Breast epithelium (tissue), 4 donors: ENCODE data around the gene LPO. TPM values are rescaled to one million over a fixed set of nuclear protein-coding genes. Genes with fewer than 3 reads are reported as not detected.
A peak's percentile ranks its signal among the peaks of the same experiment; 100 is the strongest.

Experiments
- DNase-seq, 2 donors: peaks; one replicate each; pipeline ENCODE4 v3.0.0-alpha.2; 2019; ENCODE audit warnings: low spot score in 2 of 2
- H3K27ac ChIP-seq, 2 donors: fragments of 200-600 bp; sonication (generic) in 1 of 2; one replicate each; pipeline ENCODE4 v1.5.1; 2016 to 2019; ENCODE audit warnings: mild to moderate bottlenecking in 1 of 2
- H3K27me3 ChIP-seq, 2 donors: fragments of 200-600 bp; sonication (generic) in 1 of 2; one replicate each; pipeline versions ENCODE4 v1.5.1 to v1.6.0; 2017 to 2019; ENCODE audit warnings: control low read depth in 1 of 2, mild to moderate bottlenecking in 1 of 2
- H3K36me3 ChIP-seq: fragments of 200-600 bp; one replicate; pipeline ENCODE4 v1.5.1; 2019
- H3K4me1 ChIP-seq, 2 donors: fragments of 200-600 bp; sonication (generic); one replicate each; pipeline ENCODE4 v1.5.1; 2016 to 2019; ENCODE audit warnings: control low read depth in 1 of 2
- H3K4me3 ChIP-seq, 3 donors: fragments of 200-600 bp; sonication (generic); 1 replicate in 2 of 3; 2 replicates in 1 of 3; pipeline ENCODE4 v1.5.1; 2016 to 2019; ENCODE audit warnings: mild to moderate bottlenecking in 3 of 3, moderate library complexity in 2 of 3
- H3K9me3 ChIP-seq, 2 donors: fragments of 200-600 bp; sonication (generic) in 1 of 2; one replicate each; pipeline ENCODE4 v1.5.1; 2016 to 2019; ENCODE audit warnings: control low read depth in 1 of 2
- POLR2A ChIP-seq: fragments of 450-650 bp; IDR thresholded peaks from one replicate; pipeline ENCODE4 v1.6.1; 2016; ENCODE audit warnings: antibody characterized with exemption, mild to moderate bottlenecking, moderate library complexity
- POLR2AphosphoS5 ChIP-seq, 3 donors: sonication (generic); formaldehyde crosslinking; IDR thresholded peaks; one replicate each; pipeline ENCODE4 v1.6.1; 2017; ENCODE audit warnings: antibody characterized with exemption in 3 of 3
- intact Hi-C: fragments of 100-400 bp; cut with DNase I; formaldehyde crosslinking; loops from one replicate; pipeline ENCODE4 v1.15.1; 2023; ENCODE audit warnings: low total_unique reads
- total RNA-seq, 3 donors: library from RNA; depleted of rRNA; stranded (reverse); fragments of >200 nt; gene quantifications; one replicate each; pipeline ENCODE4 v1.1.0, GENCODE V29; 2016
- TF ChIP-seq, protein P1 (sequence below), 3 donors: fragments of 450-650 bp; IDR thresholded peaks; one replicate each; pipeline ENCODE4 v1.5.1; 2016 to 2017; ENCODE audit warnings: antibody characterized with exemption in 3 of 3, mild to moderate bottlenecking in 3 of 3, moderate library complexity in 3 of 3

Gene LPO
- total RNA-seq, 3 donors from 2014 or later: 0.29 TPM; not detected in 2

DNA sequence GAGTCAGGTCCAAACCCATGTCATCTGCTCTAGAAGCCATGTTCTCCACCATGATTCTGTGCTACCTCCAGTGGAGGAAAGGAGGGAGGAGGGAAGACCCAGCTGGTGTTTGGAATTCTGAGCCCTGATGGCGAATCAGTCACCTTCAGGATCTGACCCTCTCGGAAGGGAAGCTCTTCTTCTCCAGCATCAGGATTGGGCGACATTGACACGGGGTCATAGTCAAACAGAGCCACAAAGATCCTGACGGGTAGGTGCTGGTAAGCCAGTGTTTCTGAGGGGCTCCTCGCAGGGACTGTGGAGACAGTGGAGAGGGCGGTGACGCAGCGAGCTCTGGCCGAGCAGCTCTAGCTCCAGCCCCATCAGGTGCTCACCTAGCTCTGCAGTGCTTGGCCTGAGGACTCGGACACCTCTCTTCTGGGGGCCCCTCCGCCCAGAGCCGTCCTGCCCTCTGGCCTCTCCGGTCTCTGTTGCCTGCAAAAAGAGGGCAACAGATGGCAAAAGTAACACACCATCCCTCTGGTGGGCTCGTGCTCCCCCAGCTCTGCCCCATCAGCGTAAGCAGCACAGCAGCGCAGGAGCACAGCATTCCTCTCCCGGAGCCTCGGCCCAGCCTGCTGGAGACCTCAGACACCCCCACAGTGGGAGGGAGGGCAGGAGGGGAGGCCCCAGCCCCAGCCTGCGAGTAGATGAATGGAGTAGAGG, 69.2 kb downstream of the LPO start:
- no peak overlapping the region for H3K27ac ChIP-seq
- no peaks in the 10 kb centered on the region for H3K36me3 ChIP-seq
- H3K4me3 ChIP-seq: no peak overlapping the region
- H3K4me1 ChIP-seq: no peaks in the 10 kb centered on the region
- intact Hi-C loops: no loop called here
- H3K27me3 ChIP-seq: no peaks in the 10 kb centered on the region
- peak in 1 of 2 donors; percentile 2 for DNase-seq
- no peak for TF ChIP-seq POLR2AphosphoS5 (IDR thresholded peaks at IDR 0.05)
- TF ChIP-seq, protein P1, sequence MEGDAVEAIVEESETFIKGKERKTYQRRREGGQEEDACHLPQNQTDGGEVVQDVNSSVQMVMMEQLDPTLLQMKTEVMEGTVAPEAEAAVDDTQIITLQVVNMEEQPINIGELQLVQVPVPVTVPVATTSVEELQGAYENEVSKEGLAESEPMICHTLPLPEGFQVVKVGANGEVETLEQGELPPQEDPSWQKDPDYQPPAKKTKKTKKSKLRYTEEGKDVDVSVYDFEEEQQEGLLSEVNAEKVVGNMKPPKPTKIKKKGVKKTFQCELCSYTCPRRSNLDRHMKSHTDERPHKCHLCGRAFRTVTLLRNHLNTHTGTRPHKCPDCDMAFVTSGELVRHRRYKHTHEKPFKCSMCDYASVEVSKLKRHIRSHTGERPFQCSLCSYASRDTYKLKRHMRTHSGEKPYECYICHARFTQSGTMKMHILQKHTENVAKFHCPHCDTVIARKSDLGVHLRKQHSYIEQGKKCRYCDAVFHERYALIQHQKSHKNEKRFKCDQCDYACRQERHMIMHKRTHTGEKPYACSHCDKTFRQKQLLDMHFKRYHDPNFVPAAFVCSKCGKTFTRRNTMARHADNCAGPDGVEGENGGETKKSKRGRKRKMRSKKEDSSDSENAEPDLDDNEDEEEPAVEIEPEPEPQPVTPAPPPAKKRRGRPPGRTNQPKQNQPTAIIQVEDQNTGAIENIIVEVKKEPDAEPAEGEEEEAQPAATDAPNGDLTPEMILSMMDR (IDR thresholded peaks at IDR 0.05): no peak
- TF ChIP-seq POLR2A: no peak
- H3K9me3 ChIP-seq: no peaks in the 10 kb centered on the region

DNA sequence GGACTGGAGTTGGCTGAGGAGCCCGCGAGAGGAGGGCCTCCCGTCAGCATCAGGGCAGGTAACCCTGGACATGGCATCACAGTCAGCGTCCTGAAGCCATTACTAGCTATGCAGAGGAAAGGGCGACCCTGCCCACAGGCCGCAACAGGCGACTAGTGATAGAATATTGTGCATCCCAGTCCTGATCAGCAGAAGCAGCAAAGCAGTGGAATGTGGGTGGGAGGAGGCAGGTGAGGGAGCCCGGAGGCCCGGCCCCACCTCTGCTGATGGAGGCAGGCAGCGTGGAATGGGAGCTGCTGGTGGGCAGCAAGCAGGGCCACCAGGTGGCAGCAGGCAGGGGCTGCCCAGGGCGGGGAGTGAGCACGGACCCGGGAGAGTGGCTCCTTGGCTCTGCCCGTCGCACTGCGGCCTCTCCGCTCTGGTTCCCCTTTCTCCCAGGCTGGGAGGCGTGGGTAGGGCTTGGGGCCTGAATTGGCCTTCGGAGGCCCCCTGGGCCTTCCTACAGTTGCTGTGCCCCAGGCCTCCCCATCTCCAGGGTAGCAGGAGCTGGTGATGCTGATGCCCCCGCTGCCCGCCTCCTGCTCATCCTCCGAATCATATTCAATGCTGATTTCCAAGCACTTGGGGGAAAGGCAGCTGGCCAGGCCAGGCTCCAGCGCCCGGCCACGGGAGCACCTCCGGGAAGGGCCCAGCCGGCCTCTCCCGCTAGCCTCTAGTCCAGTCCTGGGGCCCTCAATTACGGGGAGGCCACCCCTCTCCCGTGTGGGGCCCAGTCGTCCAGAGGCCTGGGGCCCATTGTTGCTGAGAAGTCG, 70.0 kb downstream of the LPO start:
- H3K4me1 ChIP-seq: no peaks in the 10 kb centered on the region
- no peak overlapping the region for H3K4me3 ChIP-seq
- H3K36me3 ChIP-seq: no peaks in the 10 kb centered on the region
- intact Hi-C loops: no loop called here
- peak; percentile 12 to 44 for DNase-seq
- no peak for TF ChIP-seq POLR2A
- TF ChIP-seq POLR2AphosphoS5 (IDR thresholded peaks at IDR 0.05): no peak
- TF ChIP-seq, protein P1 (IDR thresholded peaks at IDR 0.05): no peak
- H3K27me3 ChIP-seq: no peaks in the 10 kb centered on the region
- no peaks in the 10 kb centered on the region for H3K9me3 ChIP-seq
- no peak overlapping the region for H3K27ac ChIP-seq

DNA sequence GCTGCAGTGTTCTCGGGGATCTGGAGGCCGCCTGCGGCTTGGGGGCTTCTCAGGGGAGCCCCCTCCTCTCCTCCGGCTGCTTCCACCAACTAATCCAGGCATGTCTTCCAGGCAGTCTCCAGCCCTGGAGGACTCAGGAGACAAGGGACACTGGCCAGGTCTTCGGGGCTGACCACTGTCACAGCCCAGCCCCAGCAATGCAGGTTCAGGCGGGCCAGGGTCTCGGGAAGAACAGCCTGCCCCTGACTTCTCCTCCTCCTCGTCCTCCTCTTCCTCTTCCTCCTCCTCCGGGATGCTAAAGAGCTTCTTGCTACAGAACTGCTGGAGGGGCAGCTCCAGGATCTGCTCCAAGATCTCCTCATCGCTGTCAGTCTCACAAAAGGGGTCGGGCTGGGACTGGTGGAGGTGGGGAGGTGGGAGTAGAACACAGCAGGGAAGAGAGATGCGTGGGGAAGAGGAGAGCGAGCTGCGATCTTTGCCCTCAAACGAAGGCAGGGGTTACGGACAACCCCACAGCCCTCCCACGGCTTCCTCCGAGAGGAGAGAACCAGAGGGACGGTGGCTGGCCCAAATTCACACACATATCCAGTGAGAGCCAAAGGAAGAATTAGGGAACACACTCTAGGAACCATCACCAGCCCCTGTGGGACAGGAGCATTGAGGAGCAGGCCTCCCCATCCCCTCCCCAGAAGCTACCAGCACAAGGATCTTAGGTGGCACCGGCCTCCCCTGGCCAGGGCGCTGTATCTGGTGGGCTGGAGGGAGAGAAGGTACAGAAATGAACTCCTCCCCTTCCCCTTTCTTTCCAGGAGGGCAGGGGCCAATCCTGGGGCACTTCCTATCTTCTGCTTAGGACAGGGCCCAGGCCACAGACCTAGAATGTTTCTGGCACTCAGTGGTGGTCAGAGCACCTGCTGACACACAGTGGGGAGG, 70.9 kb downstream of the LPO start:
- Histone ChIP-seq H3K4me1 (no peaks in the 10 kb centered on the region), H3K36me3 (no peaks in the 10 kb centered on the region), H3K27ac (no peak overlapping the region), H3K9me3 (no peaks in the 10 kb centered on the region), H3K27me3 (no peaks in the 10 kb centered on the region), H3K4me3 (no peak overlapping the region)
- peak in 1 of 2 donors; percentile 10 for DNase-seq
- intact Hi-C loops: no loop called here
- no peak for TF ChIP-seq POLR2A
- TF ChIP-seq, protein P1 (IDR thresholded peaks at IDR 0.05): no peak
- TF ChIP-seq POLR2AphosphoS5 (IDR thresholded peaks at IDR 0.05): no peak

DNA sequence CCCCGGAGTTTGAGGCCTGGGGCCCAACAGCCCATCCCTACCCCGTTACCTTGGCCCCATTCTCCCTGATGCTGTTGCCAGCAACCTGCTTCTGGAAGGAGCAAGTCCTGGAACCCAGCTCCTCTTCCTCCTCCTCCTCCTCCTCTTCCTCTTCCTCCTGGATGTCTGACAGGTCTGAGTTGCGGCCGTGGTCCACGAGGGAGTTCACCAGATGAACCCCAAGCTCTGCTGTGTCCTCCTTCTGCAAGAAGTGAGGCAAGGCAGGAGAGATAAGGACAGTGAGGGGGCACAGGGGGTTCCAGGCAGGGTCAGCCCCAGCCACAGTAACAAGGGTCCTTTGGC, 71.5 kb downstream of the LPO start:
- intact Hi-C loops: no loop called here
- H3K4me1 ChIP-seq: no peaks in the 10 kb centered on the region
- H3K9me3 ChIP-seq: no peaks in the 10 kb centered on the region
- no peak overlapping the region for H3K4me3 ChIP-seq
- no peaks in the 10 kb centered on the region for H3K36me3 ChIP-seq
- H3K27me3 ChIP-seq: no peaks in the 10 kb centered on the region
- H3K27ac ChIP-seq: no peak overlapping the region
- no peak for DNase-seq
- no peak for TF ChIP-seq POLR2AphosphoS5 (IDR thresholded peaks at IDR 0.05)

DNA sequence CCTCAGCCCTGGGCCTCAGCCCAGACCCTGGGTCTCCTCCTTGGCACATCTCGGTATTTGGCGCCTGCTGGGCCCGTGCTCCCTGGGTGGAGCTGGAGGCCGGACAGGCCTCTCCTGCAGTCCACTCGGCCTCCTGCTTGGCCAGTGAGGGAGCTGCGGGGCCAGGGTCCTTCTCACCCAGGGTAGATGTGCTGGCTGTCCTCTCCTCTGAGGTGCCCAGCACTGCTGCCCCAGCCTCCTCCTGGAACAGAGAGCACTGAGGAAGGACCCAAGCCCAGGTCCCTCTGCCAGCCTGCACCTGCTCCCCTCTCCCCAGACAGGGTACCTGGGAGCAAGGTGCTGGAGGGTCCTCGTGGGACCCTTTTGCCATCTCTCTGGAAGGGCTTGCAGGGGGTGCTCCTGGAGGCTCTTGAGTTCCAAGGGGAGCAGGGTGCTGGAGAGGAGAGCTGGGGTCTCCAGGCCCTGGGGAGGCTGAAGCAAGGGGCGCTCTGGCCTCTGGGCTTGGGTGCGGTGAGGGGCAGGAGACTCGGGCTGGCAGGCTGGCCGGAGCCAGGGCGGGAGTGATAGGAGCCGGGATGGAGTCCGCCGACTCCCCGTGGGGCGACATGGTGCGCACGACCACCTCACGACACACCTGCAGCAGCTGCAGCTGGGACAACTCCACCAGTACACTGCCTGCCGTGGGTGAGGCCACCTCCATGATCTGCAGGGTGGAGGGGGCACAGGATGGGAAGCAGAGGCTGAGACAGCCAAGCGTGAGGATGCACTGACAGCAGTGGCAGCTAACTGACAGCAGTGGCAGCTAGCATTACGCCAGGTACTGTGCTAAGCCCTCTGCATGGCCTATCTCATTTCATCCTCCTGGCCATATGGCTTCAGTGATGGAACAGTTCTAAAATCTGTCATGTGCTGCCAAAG, 72.4 kb downstream of the LPO start:
- Histone ChIP-seq H3K9me3 (no peaks in the 10 kb centered on the region), H3K27ac (no peak overlapping the region), H3K36me3 (no peaks in the 10 kb centered on the region), H3K4me1 (no peaks in the 10 kb centered on the region), H3K4me3 (no peak overlapping the region), H3K27me3 (no peaks in the 10 kb centered on the region)
- peak in 1 of 2 donors; percentile 45 for DNase-seq
- TF ChIP-seq POLR2AphosphoS5 (IDR thresholded peaks at IDR 0.05): no peak
- TF ChIP-seq, protein P1 (IDR thresholded peaks at IDR 0.05): no peak
- TF ChIP-seq POLR2A: no peak
- intact Hi-C loops: no loop called here
